Stimulated activated CD8-positive, alpha-beta memory T cell treated with anti-CD3 and anti-CD28 coated beads, Interleukin-12 subunit alpha, Interleukin-12 subunit beta, amount 100 ng/mL, for 1 hour (primary cell): Measurements from ENCODE around the gene NOC2L.
"Not testable (repeated sequence)": the region's sequence is repeated elsewhere in the genome, so short reads cannot be mapped to it uniquely, and the experiment has no call there.

Experiments
- DNase-seq: peaks from one replicate; pipeline ENCODE4 v3.0.0-alpha.2; 2020; ENCODE audit warnings: low read depth

The NOC2L gene

GRCh38 chr1:993379-993995 is 34.4 kb upstream of the NOC2L start:
- DNase-seq: no peak

- no peak for DNase-seq
Measured at GRCh38 chr1:992362-992761, 33.3 kb upstream of the NOC2L start.

GRCh38 chr1:991895-992294 is 32.8 kb upstream of the NOC2L start:
- no peak for DNase-seq

GRCh38 chr1:991275-991674 is 32.2 kb upstream of the NOC2L start:
- DNase-seq: not testable (repeated sequence)

GRCh38 chr1:988061-988460 is 29.0 kb upstream of the NOC2L start:
- DNase-seq: not testable (repeated sequence)

- DNase-seq: no peak
Measured at GRCh38 chr1:985126-985525, 26.1 kb upstream of the NOC2L start.

- no peak for DNase-seq
Measured at GRCh38 chr1:984476-984814, 25.4 kb upstream of the NOC2L start.

- DNase-seq: peak; percentile 44
Measured at GRCh38 chr1:983798-984475, 24.9 kb upstream of the NOC2L start.

GRCh38 chr1:982765-983436 is 23.8 kb upstream of the NOC2L start:
- DNase-seq: no peak

GRCh38 chr1:981955-982558 is 23.0 kb upstream of the NOC2L start, which contains the start of gene PERM1:
Gene PERM1 (minus strand): TSS chr1:982093. CDS start chr1:981029, 1,064 bp downstream.
- DNase-seq: no peak

- DNase-seq: no peak
Measured at GRCh38 chr1:981491-981954, 22.5 kb upstream of the NOC2L start.

- no peak for DNase-seq
Measured at GRCh38 chr1:980602-981395, 21.7 kb upstream of the NOC2L start.

GRCh38 chr1:980137-980571 is 21.1 kb upstream of the NOC2L start:
- DNase-seq: no peak

GRCh38 chr1:979744-980072 is 20.7 kb upstream of the NOC2L start:
- DNase-seq: no peak

GRCh38 chr1:978835-979743 is 20.0 kb upstream of the NOC2L start:
- no peak for DNase-seq

GRCh38 chr1:978069-978834 is 19.2 kb upstream of the NOC2L start:
- DNase-seq: no peak

GRCh38 chr1:976791-977190 is 17.7 kb upstream of the NOC2L start:
- not testable (repeated sequence) for DNase-seq

- DNase-seq: peak; percentile 48
Measured at GRCh38 chr1:975896-976683, 17.0 kb upstream of the NOC2L start.

- DNase-seq: no peak
Measured at GRCh38 chr1:975365-975764, 16.3 kb upstream of the NOC2L start.
